Measurements from ENCODE around the gene AHSG. TPM values are rescaled to one million over a fixed set of nuclear protein-coding genes. Genes with fewer than 3 reads are reported as not detected.
"Not testable (repeated sequence)": the region's sequence is repeated elsewhere in the genome, so short reads cannot be mapped to it uniquely, and the experiment has no call there.

Gene AHSG
- total and polyA plus RNA-seq, 3 donors from 2014 or later, result 0.81 to 1.6 (median 1.5) TPM

GRCh38 chr3:186577521-186577920 is 35.3 kb upstream of the AHSG start:
- no peaks in the 10 kb centered on the region for H3K27me3 ChIP-seq
- 75 to 84% methylated on average over 2 of the region's 2 CpGs for WGBS, 2 donors

GRCh38 chr3:186580785-186581184 is 32.1 kb upstream of the AHSG start:
- H3K4me1 ChIP-seq, result no peaks in the 10 kb centered on the region
- H3K4me3 ChIP-seq, result no peak overlapping the region
- DNase-seq, result no peak
- H3K36me3 ChIP-seq (ENCODE audit: low read depth, missing control alignments), result no peaks in the 10 kb centered on the region
- H3K9me3 ChIP-seq, result no peaks in the 10 kb centered on the region
- H3K27ac ChIP-seq, result no peak overlapping the region
- 92 to 96% methylated on average over 3 of the region's 3 CpGs for WGBS, 2 donors
- no peaks in the 10 kb centered on the region for H3K27me3 ChIP-seq
- intact Hi-C loops (cut with DNase I; ENCODE audit: low total_unique reads), result no loop called here
- TF ChIP-seq POLR2A (IDR thresholded peaks at IDR 0.05) (no peak), CTCF (IDR thresholded peaks at IDR 0.05) (no peak)

More at GRCh38 chr3:186577521-186577920, 35.3 kb upstream of the AHSG start:
- intact Hi-C loops (cut with DNase I; ENCODE audit: low total_unique reads), result no loop called here
- Histone ChIP-seq H3K27ac (no peak overlapping the region), H3K4me1 (no peaks in the 10 kb centered on the region), H3K36me3 (ENCODE audit: low read depth, missing control alignments) (no peaks in the 10 kb centered on the region), H3K9me3 (no peaks in the 10 kb centered on the region), H3K4me3 (no peak overlapping the region)
- DNase-seq, result no peak
- TF ChIP-seq CTCF (IDR thresholded peaks at IDR 0.05) (no peak), POLR2A (IDR thresholded peaks at IDR 0.05) (no peak)

GRCh38 chr3:186582541-186582940 is 30.3 kb upstream of the AHSG start:
- no peaks in the 10 kb centered on the region for H3K9me3 ChIP-seq
- no peaks in the 10 kb centered on the region for H3K36me3 ChIP-seq (ENCODE audit: low read depth, missing control alignments)
- no peaks in the 10 kb centered on the region for H3K27me3 ChIP-seq
- TF ChIP-seq POLR2A (IDR thresholded peaks at IDR 0.05), result no peak
- DNase-seq, result no peak
- 94 to 95% methylated on average over 6 of the region's 6 CpGs for WGBS, 2 donors
- H3K27ac ChIP-seq, result no peak overlapping the region
- intact Hi-C loops (cut with DNase I; ENCODE audit: low total_unique reads), result no loop called here
- no peak overlapping the region for H3K4me3 ChIP-seq
- no peaks in the 10 kb centered on the region for H3K4me1 ChIP-seq

DNA sequence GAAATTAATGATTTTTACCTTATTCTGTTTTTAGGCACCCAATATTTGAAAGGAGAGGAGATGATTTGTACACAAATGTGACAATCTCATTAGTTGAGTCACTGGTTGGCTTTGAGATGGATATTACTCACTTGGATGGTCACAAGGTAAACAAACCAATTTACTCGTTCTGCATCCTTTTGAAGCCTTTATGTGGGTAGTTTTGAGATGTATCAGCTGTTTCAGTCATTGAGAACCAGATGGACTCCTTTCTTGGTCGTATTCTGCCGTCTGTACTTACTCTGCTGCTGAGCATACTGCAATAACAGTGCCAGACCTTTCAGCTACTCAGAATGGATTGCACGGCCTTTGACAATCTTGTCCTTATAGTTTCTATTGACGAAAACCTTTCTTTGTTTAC is 29.0 kb upstream of the AHSG start:
- 78 to 80% methylated on average over 5 of the region's 5 CpGs for WGBS, 2 donors

DNA sequence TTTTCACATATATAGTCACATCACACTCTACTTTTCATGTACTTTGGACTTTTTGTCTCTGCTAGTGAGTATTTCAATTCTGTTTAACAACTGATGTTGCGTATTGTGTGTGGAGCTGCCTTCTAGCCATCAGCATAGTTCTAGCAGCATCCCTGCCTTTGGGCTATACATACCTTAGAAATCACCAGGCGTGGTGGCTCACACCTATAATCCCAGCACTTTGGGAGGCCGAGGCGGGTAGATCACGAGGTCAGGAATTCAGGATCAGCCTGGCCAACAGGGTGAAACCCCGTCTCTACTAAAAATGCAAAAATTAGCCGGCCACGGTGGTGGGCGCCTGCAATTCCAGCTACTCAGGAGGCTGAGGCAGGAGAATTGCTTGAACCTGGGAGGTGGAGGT is 26.6 kb upstream of the AHSG start:
- H3K4me1 ChIP-seq; H3K27ac ChIP-seq; H3K9me3 ChIP-seq; H3K4me3 ChIP-seq; intact Hi-C loops (cut with DNase I; ENCODE audit: low total_unique reads); H3K27me3 ChIP-seq; H3K36me3 ChIP-seq (ENCODE audit: low read depth, missing control alignments); DNase-seq: not testable (repeated sequence)
- 82 to 91% methylated on average over 9 of the region's 9 CpGs for WGBS, 2 donors

More for the DNA sequence above, 29.0 kb upstream of the AHSG start:
- H3K9me3 ChIP-seq, result no peaks in the 10 kb centered on the region
- no peaks in the 10 kb centered on the region for H3K36me3 ChIP-seq (ENCODE audit: low read depth, missing control alignments)
- H3K4me1 ChIP-seq, result no peaks in the 10 kb centered on the region
- no peaks in the 10 kb centered on the region for H3K27me3 ChIP-seq
- H3K27ac ChIP-seq, result no peak overlapping the region
- TF ChIP-seq POLR2A (IDR thresholded peaks at IDR 0.05) (no peak), CTCF (IDR thresholded peaks at IDR 0.05) (no peak)
- no peak overlapping the region for H3K4me3 ChIP-seq
- no peak for DNase-seq
- intact Hi-C loops (cut with DNase I; ENCODE audit: low total_unique reads), result no loop called here

- DNase-seq, result no peak
- Histone ChIP-seq H3K27me3 (no peaks in the 10 kb centered on the region), H3K9me3 (no peaks in the 10 kb centered on the region), H3K4me3 (no peak overlapping the region), H3K27ac (no peak overlapping the region), H3K36me3 (ENCODE audit: low read depth, missing control alignments) (no peaks in the 10 kb centered on the region), H3K4me1 (no peaks in the 10 kb centered on the region)
- TF ChIP-seq CTCF (IDR thresholded peaks at IDR 0.05) (no peak), POLR2A (IDR thresholded peaks at IDR 0.05) (no peak)
- intact Hi-C loops (cut with DNase I; ENCODE audit: low total_unique reads), result no loop called here
These were observed 25.7 kb upstream of the AHSG start for GRCh38 chr3:186587183-186587582.
